A673 (cell line): Measurements from ENCODE around the gene RFT1. TPM values are rescaled to one million over a fixed set of nuclear protein-coding genes. Genes with fewer than 3 reads are reported as not detected.

Source experiments
- BruUV-seq: library from RNA; stranded (reverse); fragments of 400-500 nt; replicated peaks from 2 replicates; lab custom pipeline; 2021; lab: Mats Ljungman, UMichigan
- CTCF ChIA-PET: fragments of 300-600 bp; sonication (Branson Sonifier 250); formaldehyde crosslinking; loops from one replicate; lab custom pipeline; 2022; ENCODE audit warnings: antibody characterized with exemption; lab: Charles Lee
- POLR2A ChIA-PET: fragments of 300-600 bp; sonication (Branson Sonifier 250); formaldehyde crosslinking; loops from one replicate; lab custom pipeline; 2022; ENCODE audit warnings: antibody characterized with exemption; ENCODE audit not compliant: low non-redundant PET; lab: Charles Lee
- DNase-seq: peaks from one replicate; pipeline ENCODE4 v3.0.0-alpha.2; 2015; ENCODE audit warnings: low spot score
- H3K27ac ChIP-seq: fragments of 200-600 bp; sonication (generic); 2 replicates; pipeline ENCODE4 v1.5.1; 2016; ENCODE audit warnings: mixed run types, low read depth, mild to moderate bottlenecking, mixed read lengths, antibody characterized with exemption, low read length; ENCODE audit not compliant: poor library complexity, severe bottlenecking
- H3K27me3 ChIP-seq: fragments of 200-600 bp; sonication (generic); replicated peaks from 2 replicates; pipeline ENCODE4 v1.6.1; 2017; ENCODE audit warnings: mixed run types, low read depth, mild to moderate bottlenecking, mixed read lengths, antibody characterized with exemption, low read length; ENCODE audit not compliant: insufficient read depth, poor library complexity
- H3K36me3 ChIP-seq: fragments of 200-600 bp; sonication (generic); 2 replicates; pipeline ENCODE4 v1.6.1; 2016; ENCODE audit warnings: mixed run types, mild to moderate bottlenecking, mixed read lengths, antibody characterized with exemption, low read length; ENCODE audit not compliant: insufficient read depth, poor library complexity, severe bottlenecking
- H3K4me1 ChIP-seq: fragments of 200-600 bp; sonication (generic); 2 replicates; pipeline ENCODE4 v1.6.1; 2017; ENCODE audit warnings: mixed run types, mild to moderate bottlenecking, mixed read lengths, antibody characterized with exemption, low read length; ENCODE audit not compliant: insufficient read depth, poor library complexity, severe bottlenecking
- H3K4me3 ChIP-seq: fragments of 200-600 bp; sonication (generic); 2 replicates; pipeline ENCODE4 v1.5.1; 2016; ENCODE audit warnings: low read depth, mixed run types, mild to moderate bottlenecking, mixed read lengths, low read length; ENCODE audit not compliant: poor library complexity, severe bottlenecking
- H3K9me3 ChIP-seq: fragments of 200-600 bp; sonication (generic); 2 replicates; pipeline ENCODE4 v1.6.1; 2016; ENCODE audit warnings: mixed run types, low read depth, mild to moderate bottlenecking, mixed read lengths, antibody characterized with exemption, low read length; ENCODE audit not compliant: poor library complexity, severe bottlenecking
- EZH2 ChIP-seq: fragments of 200-600 bp; sonication (generic); IDR thresholded peaks from 2 replicates; pipeline ENCODE4 v1.6.1; 2017; ENCODE audit warnings: borderline replicate concordance, low read depth, mild to moderate bottlenecking, mixed read lengths, antibody characterized with exemption, low read length; ENCODE audit not compliant: poor library complexity, severe bottlenecking
- intact Hi-C: fragments of 100-400 bp; cut with micrococcal nuclease; formaldehyde crosslinking; loops from one replicate; pipeline ENCODE4 v1.10.0; 2022; ENCODE audit not compliant: unreplicated experiment
- total RNA-seq: library from RNA; stranded (reverse); gene quantifications from 2 replicates; pipeline ENCODE4 v1.2.3, GENCODE V29; 2021
- TF ChIP-seq, protein P1 (sequence below): fragments of 300-800, 200-600 bp; sonication (generic); conservative IDR thresholded peaks from 2 replicates; pipeline ENCODE4 v1.5.1; 2017; ENCODE audit warnings: low read depth, mild to moderate bottlenecking, antibody characterized with exemption, low read length, moderate library complexity, mixed read lengths

RFT1 gene
- total RNA-seq, 1 experiment from 2014 or later = 16.7 TPM

DNA sequence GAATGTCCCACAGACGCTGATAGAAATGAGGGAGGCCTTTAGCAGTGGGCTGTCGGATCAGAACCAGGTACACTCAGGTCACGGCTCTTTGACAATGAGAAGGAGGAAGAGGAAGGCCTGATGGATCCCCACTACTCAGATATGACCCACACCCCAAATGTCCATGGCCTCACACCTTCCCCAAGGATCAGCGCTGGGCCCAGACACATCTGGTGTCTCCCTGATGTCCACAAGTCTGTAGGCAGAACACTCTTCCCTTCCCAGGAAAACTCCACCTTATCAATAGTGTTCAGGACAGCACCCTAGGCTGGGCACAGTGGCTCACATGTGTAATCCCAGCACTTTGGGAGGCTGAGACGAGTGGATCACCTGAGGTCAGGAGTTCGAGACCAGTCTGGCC is 51.1 kb downstream of the RFT1 start:
- CTCF ChIA-PET = no interaction called here
- Histone ChIP-seq H3K36me3 (no peaks in the 10 kb centered on the region), H3K4me3 (no peak overlapping the region), H3K4me1 (no peaks in the 10 kb centered on the region), H3K27me3 (no peaks in the 10 kb centered on the region), H3K27ac (no peak overlapping the region), H3K9me3 (no peaks in the 10 kb centered on the region)
- intact Hi-C loops = no loop called here
- POLR2A ChIA-PET = no interaction called here
- TF ChIP-seq, protein P1, sequence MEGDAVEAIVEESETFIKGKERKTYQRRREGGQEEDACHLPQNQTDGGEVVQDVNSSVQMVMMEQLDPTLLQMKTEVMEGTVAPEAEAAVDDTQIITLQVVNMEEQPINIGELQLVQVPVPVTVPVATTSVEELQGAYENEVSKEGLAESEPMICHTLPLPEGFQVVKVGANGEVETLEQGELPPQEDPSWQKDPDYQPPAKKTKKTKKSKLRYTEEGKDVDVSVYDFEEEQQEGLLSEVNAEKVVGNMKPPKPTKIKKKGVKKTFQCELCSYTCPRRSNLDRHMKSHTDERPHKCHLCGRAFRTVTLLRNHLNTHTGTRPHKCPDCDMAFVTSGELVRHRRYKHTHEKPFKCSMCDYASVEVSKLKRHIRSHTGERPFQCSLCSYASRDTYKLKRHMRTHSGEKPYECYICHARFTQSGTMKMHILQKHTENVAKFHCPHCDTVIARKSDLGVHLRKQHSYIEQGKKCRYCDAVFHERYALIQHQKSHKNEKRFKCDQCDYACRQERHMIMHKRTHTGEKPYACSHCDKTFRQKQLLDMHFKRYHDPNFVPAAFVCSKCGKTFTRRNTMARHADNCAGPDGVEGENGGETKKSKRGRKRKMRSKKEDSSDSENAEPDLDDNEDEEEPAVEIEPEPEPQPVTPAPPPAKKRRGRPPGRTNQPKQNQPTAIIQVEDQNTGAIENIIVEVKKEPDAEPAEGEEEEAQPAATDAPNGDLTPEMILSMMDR = no peak
- no peak for TF ChIP-seq EZH2
- DNase-seq = no peak
- no TSS peak for BruUV-seq

DNA sequence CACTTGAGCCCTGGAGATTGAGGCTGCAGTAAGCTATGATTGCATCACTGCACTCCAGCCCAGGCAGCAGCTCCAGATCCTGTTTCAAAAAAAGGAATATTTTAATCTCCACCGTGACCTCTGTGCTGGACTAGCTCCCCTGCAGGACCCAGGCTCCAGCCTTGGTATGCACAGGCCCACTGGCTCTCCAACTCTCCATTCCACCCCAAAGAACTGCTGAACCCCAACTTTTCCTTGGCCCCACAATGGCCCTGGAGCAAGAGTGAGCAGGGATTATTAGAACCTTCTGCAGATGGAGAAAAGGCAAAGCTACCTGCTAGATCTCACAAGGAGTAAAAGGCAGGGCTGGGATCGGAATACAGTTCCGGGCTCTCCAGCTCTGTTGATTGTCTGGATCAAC is 51.6 kb downstream of the RFT1 start:
- H3K4me3 ChIP-seq = no peak overlapping the region
- intact Hi-C loops = no loop called here
- H3K9me3 ChIP-seq = no peaks in the 10 kb centered on the region
- BruUV-seq = no TSS peak
- H3K27ac ChIP-seq = no peak overlapping the region
- no peak for DNase-seq
- TF ChIP-seq, protein P1 = no peak
- TF ChIP-seq EZH2 = no peak
- no peaks in the 10 kb centered on the region for H3K27me3 ChIP-seq
- POLR2A ChIA-PET = no interaction called here
- no peaks in the 10 kb centered on the region for H3K4me1 ChIP-seq
- no peaks in the 10 kb centered on the region for H3K36me3 ChIP-seq
- CTCF ChIA-PET = no interaction called here

DNA sequence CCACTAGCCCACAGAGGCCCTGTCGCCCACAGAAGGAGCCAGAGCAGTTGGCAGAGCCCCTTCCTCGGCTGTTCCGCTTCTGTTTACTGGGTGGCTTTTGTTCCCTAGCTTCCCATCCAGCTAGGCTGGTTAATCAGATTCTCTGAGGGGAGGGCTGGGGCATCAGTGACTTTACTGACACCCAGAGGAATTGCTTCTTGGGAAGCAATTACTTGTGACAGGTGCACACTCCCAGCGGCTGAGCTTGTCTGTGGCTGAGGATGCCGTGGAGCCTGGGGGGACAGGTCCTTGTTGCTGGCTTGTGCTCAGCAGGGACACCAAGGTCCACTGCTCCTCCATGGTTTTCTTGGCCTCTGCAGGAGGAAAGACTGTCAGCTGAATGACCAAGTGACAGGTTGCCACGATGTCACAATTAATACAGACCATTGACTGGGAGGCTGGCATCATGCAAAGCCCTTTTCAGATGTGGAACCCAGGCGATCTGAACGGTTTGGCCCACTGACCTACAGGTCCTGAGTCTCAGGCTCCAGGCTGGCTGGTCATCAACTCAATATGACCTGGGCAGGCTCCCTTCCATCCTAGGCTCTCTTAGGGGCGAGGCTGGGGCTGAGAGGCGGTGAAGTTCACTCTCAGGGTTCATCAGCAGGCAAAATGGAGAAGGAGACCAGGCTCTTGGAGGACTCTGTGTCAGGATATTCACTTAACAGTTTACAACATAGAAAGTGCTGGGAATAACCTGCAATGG is 52.6 kb downstream of the RFT1 start:
- Histone ChIP-seq H3K27ac (no peak overlapping the region), H3K4me1 (no peaks in the 10 kb centered on the region), H3K36me3 (no peaks in the 10 kb centered on the region), H3K4me3 (no peak overlapping the region), H3K27me3 (no peaks in the 10 kb centered on the region), H3K9me3 (no peaks in the 10 kb centered on the region)
- no TSS peak for BruUV-seq
- no peak for TF ChIP-seq EZH2
- TF ChIP-seq, protein P1 = no peak
- DNase-seq = no peak
- ChIA-PET POLR2A (no interaction called here), CTCF (no interaction called here)
- intact Hi-C loops = no loop called here
